GM23338 (cell line): ENCODE data around the gene PNPLA3. TPM values are rescaled to one million over a fixed set of nuclear protein-coding genes. Genes with fewer than 3 reads are reported as not detected.
"Not testable (repeated sequence)": the region's sequence is repeated elsewhere in the genome, so short reads cannot be mapped to it uniquely, and the experiment has no call there.

Source experiments
- ATAC-seq: fragments of 200-7000 bp; cut with Tn5 transposase; 3 replicates; pipeline ENCODE4 v1.9.1; 2020
- DNase-seq: peaks from one replicate; pipeline ENCODE4 v3.0.0-alpha.2; 2015; ENCODE audit warnings: low spot score
- H2AFZ ChIP-seq: fragments of 200-600 bp; sonication (generic); 2 replicates; pipeline ENCODE4 v1.8.0; 2016; ENCODE audit warnings: antibody characterized with exemption, mild to moderate bottlenecking, moderate library complexity
- H3F3A ChIP-seq: fragments of 200-600 bp; sonication (generic); replicated peaks from 2 replicates; pipeline ENCODE4 v1.8.0; 2017; ENCODE audit warnings: antibody characterized with exemption, mixed run types, low read depth
- H3K27ac ChIP-seq: fragments of 200-600 bp; sonication (generic); 2 replicates; pipeline ENCODE4 v1.6.1; 2016; ENCODE audit warnings: low read depth
- H3K27me3 ChIP-seq: fragments of 200-600 bp; sonication (generic); 2 replicates; pipeline ENCODE4 v1.8.0; 2016; ENCODE audit warnings: mild to moderate bottlenecking, mixed run types, moderate library complexity; ENCODE audit not compliant: insufficient read depth
- H3K36me3 ChIP-seq: fragments of 200-600 bp; sonication (generic); 2 replicates; pipeline ENCODE4 v1.8.0; 2016; ENCODE audit warnings: mild to moderate bottlenecking; ENCODE audit not compliant: insufficient read depth
- H3K4me1 ChIP-seq: fragments of 200-600 bp; sonication (generic); 2 replicates; pipeline ENCODE4 v1.8.0; 2016; ENCODE audit warnings: mild to moderate bottlenecking, moderate library complexity; ENCODE audit not compliant: insufficient read depth
- H3K4me2 ChIP-seq: fragments of 200-600 bp; sonication (generic); 2 replicates; pipeline ENCODE4 v1.7.1; 2017; ENCODE audit warnings: mixed run types
- H3K4me3 ChIP-seq: fragments of 200-600 bp; sonication (generic); 2 replicates; pipeline ENCODE4 v1.6.1; 2016; ENCODE audit warnings: mixed run types
- H3K79me2 ChIP-seq: fragments of 200-600 bp; sonication (generic); replicated peaks from 2 replicates; pipeline ENCODE4 v1.8.0; 2017; ENCODE audit warnings: mild to moderate bottlenecking; ENCODE audit not compliant: insufficient read depth
- H3K9me2 ChIP-seq: fragments of 200-600 bp; sonication (generic); 2 replicates; pipeline ENCODE4 v1.8.0; 2017; ENCODE audit not compliant: insufficient read depth
- H4K20me1 ChIP-seq: fragments of 200-600 bp; sonication (generic); replicated peaks from 2 replicates; pipeline ENCODE4 v1.8.0; 2017; ENCODE audit warnings: mild to moderate bottlenecking; ENCODE audit not compliant: insufficient read depth
- H3K27ac Mint-ChIP-seq: 2 replicates; pipeline ENCODE4 v1.8.0; 2020; ENCODE audit warnings: inconsistent platforms, mild to moderate bottlenecking, moderate library complexity, mixed read lengths
- H3K27me3 Mint-ChIP-seq: 3 replicates; pipeline ENCODE4 v1.8.0; 2022; ENCODE audit warnings: low read depth, mild to moderate bottlenecking, moderate library complexity, mixed read lengths, inconsistent platforms; ENCODE audit not compliant: insufficient read depth, poor library complexity
- H3K36me3 Mint-ChIP-seq: 3 replicates; pipeline ENCODE4 v1.8.0; 2021; ENCODE audit warnings: low read depth, mild to moderate bottlenecking, inconsistent platforms, moderate library complexity, mixed read lengths
- H3K4me1 Mint-ChIP-seq: 3 replicates; pipeline ENCODE4 v1.8.0; 2020; ENCODE audit warnings: mild to moderate bottlenecking, inconsistent platforms, mixed read lengths
- H3K4me3 Mint-ChIP-seq: 3 replicates; pipeline ENCODE4 v1.8.0; 2021; ENCODE audit warnings: moderate library complexity, mild to moderate bottlenecking, inconsistent platforms, mixed read lengths
- H3K9me3 Mint-ChIP-seq: 3 replicates; pipeline ENCODE4 v1.8.0; 2020; ENCODE audit warnings: moderate library complexity, mild to moderate bottlenecking, inconsistent platforms, mixed read lengths
- CREB1 ChIP-seq: fragments of 250-450 bp; sonication (Bioruptor Pico); IDR thresholded peaks from 2 replicates; pipeline ENCODE4 v1.5.0; 2020; ENCODE audit warnings: low read depth, mild to moderate bottlenecking, moderate library complexity
- ETS1 ChIP-seq: IDR thresholded peaks from 2 replicates; pipeline ENCODE4 v1.6.1; 2016; ENCODE audit warnings: antibody characterized with exemption
- EZH2phosphoT487 ChIP-seq: fragments of 200-600 bp; sonication (generic); IDR thresholded peaks from one replicate; pipeline ENCODE4 v1.8.1; 2018; ENCODE audit warnings: antibody characterized with exemption; ENCODE audit not compliant: unreplicated experiment
- JUNB ChIP-seq: IDR thresholded peaks from one replicate; pipeline ENCODE4 v1.6.1; 2016; ENCODE audit warnings: antibody characterized with exemption; ENCODE audit not compliant: unreplicated experiment
- NANOG ChIP-seq: IDR thresholded peaks from 2 replicates; pipeline ENCODE4 v1.6.1; 2016; ENCODE audit warnings: antibody characterized with exemption, borderline replicate concordance
- POLR2AphosphoS5 ChIP-seq: IDR thresholded peaks from 2 replicates; pipeline ENCODE4 v1.6.1; 2016; ENCODE audit warnings: antibody characterized with exemption, low read depth
- STAT1 ChIP-seq: IDR thresholded peaks from one replicate; pipeline ENCODE4 v1.6.1; 2016; ENCODE audit warnings: antibody characterized with exemption; ENCODE audit not compliant: unreplicated experiment
- ZNF462 ChIP-seq: fragments of 250-450 bp; sonication (Bioruptor Pico); IDR thresholded peaks from 2 replicates; pipeline ENCODE4 v1.5.0; 2020; ENCODE audit warnings: mild to moderate bottlenecking, moderate library complexity
- polyA plus RNA-seq: library from polyadenylated mRNA; unstranded; fragments of >200 nt; fragmentation: Nextera tagmentation; extraction: Ambion mirVana; gene quantifications from 2 replicates; pipeline ENCODE4 v1.2.1, GENCODE V29; 2016
- total RNA-seq: library from RNA; depleted of rRNA; stranded (reverse); fragments of >200 nt; shearing (Covaris generic); gene quantifications from 2 replicates; pipeline ENCODE4 v1.2.3, GENCODE V29; 2014
- TF ChIP-seq, protein P1 (sequence below), 2 experiments: fragments of 200-600 bp in 1 of 2; sonication (generic) in 1 of 2; conservative IDR thresholded peaks; 2 replicates each; pipeline versions ENCODE4 v1.5.1 to v1.6.1; 2016 to 2017; ENCODE audit warnings: antibody characterized with exemption in 2 of 2, low read depth in 2 of 2, mild to moderate bottlenecking in 2 of 2, moderate library complexity in 1 of 2

The PNPLA3 gene
- total and polyA plus RNA-seq, 2 experiments from 2014 or later, result 17.7 to 23.4 TPM

DNA sequence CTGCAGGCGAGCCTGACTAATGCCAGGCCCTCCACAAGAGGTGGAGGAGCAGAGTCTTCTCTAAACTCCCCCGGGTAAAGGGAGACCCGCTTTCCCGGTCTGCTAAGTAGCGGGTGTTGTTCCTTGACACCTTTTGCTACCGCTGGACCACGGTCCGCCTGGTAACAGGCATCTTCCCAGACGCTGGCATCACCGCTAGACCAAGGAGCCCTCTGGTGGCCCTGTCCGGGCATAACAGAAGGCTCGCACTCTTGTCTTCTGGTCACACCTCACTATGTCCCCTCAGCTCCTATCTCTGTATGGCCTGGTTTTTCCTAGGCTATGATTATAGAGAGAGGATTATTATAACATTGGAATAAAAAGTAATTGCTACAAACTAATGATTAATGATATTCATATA, 19.2 kb upstream of the PNPLA3 start:
- not testable (repeated sequence) for H3K79me2 ChIP-seq, H3K9me3 Mint-ChIP-seq, H3K27me3 ChIP-seq, H2AFZ ChIP-seq, H3K36me3 ChIP-seq, H3K4me1 Mint-ChIP-seq, H3K4me1 ChIP-seq, H3K36me3 Mint-ChIP-seq, H3K27ac ChIP-seq, H3K4me3 ChIP-seq, H3F3A ChIP-seq, DNase-seq, H3K27ac Mint-ChIP-seq, H3K9me2 ChIP-seq, H3K4me3 Mint-ChIP-seq, H4K20me1 ChIP-seq, H3K4me2 ChIP-seq, ATAC-seq
- H3K27me3 Mint-ChIP-seq, result peaks cover 15% of the 10 kb centered on the region
- TF ChIP-seq, protein P1, sequence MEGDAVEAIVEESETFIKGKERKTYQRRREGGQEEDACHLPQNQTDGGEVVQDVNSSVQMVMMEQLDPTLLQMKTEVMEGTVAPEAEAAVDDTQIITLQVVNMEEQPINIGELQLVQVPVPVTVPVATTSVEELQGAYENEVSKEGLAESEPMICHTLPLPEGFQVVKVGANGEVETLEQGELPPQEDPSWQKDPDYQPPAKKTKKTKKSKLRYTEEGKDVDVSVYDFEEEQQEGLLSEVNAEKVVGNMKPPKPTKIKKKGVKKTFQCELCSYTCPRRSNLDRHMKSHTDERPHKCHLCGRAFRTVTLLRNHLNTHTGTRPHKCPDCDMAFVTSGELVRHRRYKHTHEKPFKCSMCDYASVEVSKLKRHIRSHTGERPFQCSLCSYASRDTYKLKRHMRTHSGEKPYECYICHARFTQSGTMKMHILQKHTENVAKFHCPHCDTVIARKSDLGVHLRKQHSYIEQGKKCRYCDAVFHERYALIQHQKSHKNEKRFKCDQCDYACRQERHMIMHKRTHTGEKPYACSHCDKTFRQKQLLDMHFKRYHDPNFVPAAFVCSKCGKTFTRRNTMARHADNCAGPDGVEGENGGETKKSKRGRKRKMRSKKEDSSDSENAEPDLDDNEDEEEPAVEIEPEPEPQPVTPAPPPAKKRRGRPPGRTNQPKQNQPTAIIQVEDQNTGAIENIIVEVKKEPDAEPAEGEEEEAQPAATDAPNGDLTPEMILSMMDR (conservative IDR thresholded peaks at IDR 0.05; ENCODE audit: low read depth in 2 of 2), result peak; percentile 40 to 60

- H3K4me2 ChIP-seq, result no peak overlapping the region
- no peak for ATAC-seq
- no peaks in the 10 kb centered on the region for H3K79me2 ChIP-seq
- H3K4me3 ChIP-seq, result no peak overlapping the region
- no peaks in the 10 kb centered on the region for H3F3A ChIP-seq
- no peak overlapping the region for H3K27ac Mint-ChIP-seq
- H3K27me3 ChIP-seq, result no peaks in the 10 kb centered on the region
- H3K4me3 Mint-ChIP-seq, result no peak overlapping the region
- H3K27me3 Mint-ChIP-seq, result peaks cover 15% of the 10 kb centered on the region
- DNase-seq, result no peak
- no peaks in the 10 kb centered on the region for H3K4me1 ChIP-seq
- H3K36me3 Mint-ChIP-seq, result no peaks in the 10 kb centered on the region; the same call in 2 of the 3 replicates
- H3K36me3 ChIP-seq, result no peaks in the 10 kb centered on the region
- no peak overlapping the region for H2AFZ ChIP-seq
- no peaks in the 10 kb centered on the region for H4K20me1 ChIP-seq
- no peak overlapping the region for H3K27ac ChIP-seq
- 0 out of 3 replicates have a peak, but pooled peaks cover 2% of the 10 kb centered on the region for H3K4me1 Mint-ChIP-seq
- no peak for TF ChIP-seq EZH2phosphoT487
- H3K9me2 ChIP-seq, result no peaks in the 10 kb centered on the region
- H3K9me3 Mint-ChIP-seq, result peaks cover 10% of the 10 kb centered on the region; the same call in 2 of the 3 replicates
Measured at GRCh38 chr22:43905681-43906080, 17.9 kb upstream of the PNPLA3 start.

GRCh38 chr22:43909708-43910107, 13.9 kb upstream of the PNPLA3 start:
- H2AFZ ChIP-seq, result no peak overlapping the region
- H3K4me3 ChIP-seq, result no peak overlapping the region
- no peaks in the 10 kb centered on the region for H3K27me3 ChIP-seq
- H3K4me2 ChIP-seq, result no peak overlapping the region
- H3K9me2 ChIP-seq, result peaks cover 8% of the 10 kb centered on the region; the same call in 1 of the 2 replicates
- no peaks in the 10 kb centered on the region for H3K79me2 ChIP-seq
- Mint-ChIP-seq H3K4me1 (peaks cover 5% of the 10 kb centered on the region; the same call in 2 of the 3 replicates), H3K36me3 (0 out of 3 replicates have a peak, but pooled peaks cover 2% of the 10 kb centered on the region), H3K27me3 (peaks cover 14% of the 10 kb centered on the region), H3K27ac (no peak overlapping the region), H3K9me3 (peaks cover 17% of the 10 kb centered on the region), H3K4me3 (no peak overlapping the region)
- no peak for ATAC-seq
- H3K4me1 ChIP-seq, result no peaks in the 10 kb centered on the region
- no peaks in the 10 kb centered on the region for H4K20me1 ChIP-seq
- no peak overlapping the region for H3K27ac ChIP-seq
- no peak for DNase-seq
- H3F3A ChIP-seq, result no peaks in the 10 kb centered on the region
- H3K36me3 ChIP-seq, result no peaks in the 10 kb centered on the region
- no peak for TF ChIP-seq EZH2phosphoT487
- no peak for TF ChIP-seq ETS1
- no peak for TF ChIP-seq POLR2AphosphoS5
- no peak for TF ChIP-seq JUNB
- no peak for TF ChIP-seq STAT1
- no peak for TF ChIP-seq NANOG
- no peak for TF ChIP-seq ZNF462 (CRISPR knock-in tag)
- no peak for TF ChIP-seq CREB1
